Measurements from ENCODE around the gene UGT3A1.

Gene UGT3A1

GRCh38 chr5:35904443-35905132, 86.6 kb downstream of the UGT3A1 start:
- no peak for DNase-seq

DNA sequence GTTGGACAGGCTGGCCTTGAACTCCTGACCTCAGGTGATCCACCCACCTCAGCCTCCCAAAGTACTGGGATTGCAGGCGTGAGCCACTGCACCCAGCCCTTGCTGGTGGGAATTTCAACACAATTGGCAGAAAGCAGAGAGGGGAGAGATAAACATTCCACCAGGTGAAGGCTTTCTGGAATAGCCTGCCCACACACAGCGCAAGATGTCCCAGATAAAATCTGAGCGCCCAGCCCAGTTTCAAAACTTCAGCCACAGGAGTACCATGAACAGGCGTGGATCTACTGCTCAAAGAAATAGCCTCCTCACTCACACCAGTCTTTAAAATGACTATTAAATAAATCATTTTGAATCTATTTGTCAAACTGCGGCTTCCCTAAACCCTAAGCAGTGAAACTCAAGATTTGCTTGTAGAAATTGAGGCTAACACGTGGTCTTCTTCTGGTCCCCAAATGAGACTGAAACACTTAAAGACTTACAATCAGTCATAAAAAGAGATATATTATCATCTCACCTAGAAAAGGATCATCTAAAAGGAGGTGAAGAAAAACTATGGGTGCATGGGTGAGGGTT, 87.5 kb downstream of the UGT3A1 start:
- DNase-seq = no peak

DNA sequence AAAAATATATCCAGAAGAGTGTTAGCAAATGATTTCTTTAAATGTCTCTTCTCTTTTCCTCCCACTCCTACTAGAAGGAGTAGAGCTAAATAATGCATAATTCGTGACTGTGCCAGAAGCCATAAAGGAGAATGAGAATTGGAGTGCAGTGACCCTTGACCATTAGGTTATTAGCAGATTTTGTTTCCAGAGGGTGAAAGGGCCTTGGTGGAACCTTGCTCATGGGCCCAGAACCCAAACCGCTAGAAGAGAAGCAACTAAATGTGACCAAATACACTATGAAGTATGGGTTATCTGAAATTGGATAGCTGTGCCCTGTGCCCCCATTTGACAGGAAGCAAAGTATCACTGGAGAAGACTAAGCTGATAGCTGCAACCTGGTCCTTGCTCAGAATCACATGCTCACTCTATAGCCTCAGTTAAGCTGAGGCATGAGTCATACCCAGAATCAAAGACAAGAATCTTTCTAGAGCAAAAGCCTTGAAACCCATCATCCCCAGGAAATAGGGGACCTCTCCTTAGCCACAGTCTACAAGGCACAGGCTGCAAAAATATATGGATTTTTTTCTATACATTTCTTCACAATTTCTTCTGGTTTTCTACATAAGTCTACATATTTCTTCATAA, 89.0 kb downstream of the UGT3A1 start:
- no peak for DNase-seq

Data from GOT3 (cell line).